ENCODE results near the gene KRTAP10-12. TPM values are rescaled to one million over a fixed set of nuclear protein-coding genes. Genes with fewer than 3 reads are reported as not detected.
"Not testable (repeated sequence)": the region's sequence is repeated elsewhere in the genome, so short reads cannot be mapped to it uniquely, and the experiment has no call there.

The KRTAP10-12 gene
- total RNA-seq, 2 donors from 2014 or later: not detected

DNA sequence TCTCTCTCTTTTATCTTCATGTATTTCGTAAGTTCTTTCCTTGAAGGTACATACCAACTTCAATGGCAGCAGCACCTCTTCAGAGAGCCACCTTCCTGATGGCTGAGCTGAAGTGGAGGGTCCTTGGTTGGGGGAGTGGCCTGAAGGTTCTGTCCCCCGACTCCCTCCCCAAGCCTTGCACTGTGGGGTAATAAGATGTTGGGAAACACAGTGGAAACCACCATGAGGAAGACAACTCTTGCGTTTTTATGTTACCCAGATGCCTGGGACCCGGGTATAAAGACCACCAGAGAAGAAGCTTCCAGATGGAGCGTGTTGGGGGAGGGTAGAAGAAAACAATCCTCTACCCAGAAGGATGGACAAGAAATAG lies 38.4 kb upstream of the KRTAP10-12 start:
- Mint-ChIP-seq H3K4me3 (peak overlapping the region; percentile 80), H3K36me3 (peaks cover 17% of the 10 kb centered on the region), H3K9me3 (peaks cover 12% of the 10 kb centered on the region), H3K27ac (peak overlapping the region; percentile 69 to 75), H3K27me3 (peaks cover 0 to 6% of the 10 kb centered on the region in 2 donors), H3K4me1 (ENCODE audit: low read depth in 2 of 2) (peaks cover 34 to 47% of the 10 kb centered on the region in 2 donors)
- DNase-seq (ENCODE audit: low spot score) (no peak), ATAC-seq (no peak)

DNA sequence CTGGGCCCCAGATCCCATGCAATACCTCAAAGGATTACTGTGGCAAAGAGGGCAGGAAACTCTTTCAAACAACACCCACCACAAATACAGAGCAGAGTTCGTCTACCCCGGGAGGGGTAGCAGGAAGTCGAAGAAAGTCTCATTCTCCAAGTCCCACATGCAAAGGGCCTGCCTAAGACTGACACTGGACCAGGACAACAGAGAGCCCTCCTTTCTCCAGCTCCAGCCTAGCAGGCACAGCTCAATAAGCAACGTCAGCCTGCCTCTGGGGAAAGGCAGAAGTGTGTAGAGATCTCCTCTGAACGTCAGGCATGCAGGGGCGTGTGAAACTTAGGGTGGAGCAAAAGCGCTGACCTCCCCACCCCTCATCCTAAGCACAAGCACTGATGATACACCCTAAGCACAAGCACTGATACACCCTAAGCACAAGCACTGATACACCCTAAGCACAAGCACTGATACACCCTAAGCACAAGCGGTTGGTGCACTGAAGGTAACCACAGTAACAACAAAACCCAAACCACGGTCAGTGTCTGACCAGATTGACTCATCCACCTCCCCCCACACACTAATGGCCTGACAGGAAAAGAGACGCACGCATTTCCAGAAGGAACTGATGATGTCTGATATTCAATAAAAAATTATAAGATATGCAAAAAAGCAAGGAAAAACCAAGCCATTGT lies 37.9 kb upstream of the KRTAP10-12 start:
- Mint-ChIP-seq H3K4me1 (ENCODE audit: low read depth in 2 of 2) (peaks cover 34 to 47% of the 10 kb centered on the region in 2 donors), H3K36me3 (peaks cover 17% of the 10 kb centered on the region), H3K9me3 (peaks cover 12% of the 10 kb centered on the region), H3K4me3 (peak overlapping the region; percentile 80), H3K27me3 (peaks cover 0 to 6% of the 10 kb centered on the region in 2 donors), H3K27ac (peak overlapping the region; percentile 69 to 75)
- DNase-seq (ENCODE audit: low spot score) (no peak), ATAC-seq (peak; percentile 65 to 66)

DNA sequence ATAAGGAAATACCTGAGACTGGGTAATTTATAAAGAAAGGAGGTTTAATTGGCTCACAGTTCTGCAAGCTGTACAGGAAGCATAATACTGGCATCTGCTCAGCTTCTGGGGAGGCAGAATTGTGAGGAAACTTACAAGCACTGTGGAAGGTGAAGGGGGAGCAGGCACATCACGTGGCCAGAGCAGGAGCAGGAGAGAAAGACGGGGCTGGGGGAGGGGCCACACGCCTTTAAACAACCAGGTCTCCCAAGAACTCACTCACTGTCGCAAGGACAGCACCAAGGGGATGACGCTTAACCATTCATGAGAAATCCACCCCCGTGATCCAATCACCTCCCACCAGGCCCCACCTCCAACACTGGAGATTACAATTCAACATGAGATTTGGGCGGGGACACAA lies 35.4 kb upstream of the KRTAP10-12 start:
- H3K9me3 Mint-ChIP-seq; DNase-seq (ENCODE audit: low spot score); H3K36me3 Mint-ChIP-seq; ATAC-seq; H3K4me3 Mint-ChIP-seq; H3K27ac Mint-ChIP-seq: not testable (repeated sequence)
- Mint-ChIP-seq H3K4me1 (ENCODE audit: low read depth in 2 of 2) (peaks cover 34 to 36% of the 10 kb centered on the region in 2 donors), H3K27me3 (peaks cover 0 to 14% of the 10 kb centered on the region in 2 donors)

DNA sequence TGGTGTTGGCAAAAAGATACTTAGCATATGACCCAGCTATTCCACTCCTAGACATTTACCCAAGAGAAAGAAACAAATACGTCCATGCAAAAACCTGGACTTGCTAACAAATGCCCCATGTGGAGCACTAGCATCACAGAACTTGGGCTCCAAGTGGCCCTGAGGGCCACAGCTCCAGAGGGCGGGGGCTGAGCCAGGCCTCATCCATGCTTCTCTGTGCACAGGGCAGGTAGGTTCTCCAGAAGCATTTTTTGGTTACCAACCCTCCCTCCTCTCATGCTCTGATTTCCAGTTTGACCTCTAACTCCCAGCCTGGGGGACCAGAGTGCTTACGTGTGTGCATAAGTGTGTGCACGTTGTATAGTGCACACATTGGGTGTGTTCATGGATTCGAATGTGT lies 32.3 kb upstream of the KRTAP10-12 start:
- DNase-seq (ENCODE audit: low spot score) (no peak), ATAC-seq (no peak)
- no peak overlapping the region for H3K4me3 Mint-ChIP-seq
- no peaks in the 10 kb centered on the region for H3K9me3 Mint-ChIP-seq
- H3K4me1 Mint-ChIP-seq (ENCODE audit: low read depth in 2 of 2): peaks cover 3 to 5% of the 10 kb centered on the region in 2 donors
- H3K36me3 Mint-ChIP-seq: peaks cover 4% of the 10 kb centered on the region
- peaks cover 17 to 22% of the 10 kb centered on the region in 2 donors for H3K27me3 Mint-ChIP-seq
- no peak overlapping the region for H3K27ac Mint-ChIP-seq

DNA sequence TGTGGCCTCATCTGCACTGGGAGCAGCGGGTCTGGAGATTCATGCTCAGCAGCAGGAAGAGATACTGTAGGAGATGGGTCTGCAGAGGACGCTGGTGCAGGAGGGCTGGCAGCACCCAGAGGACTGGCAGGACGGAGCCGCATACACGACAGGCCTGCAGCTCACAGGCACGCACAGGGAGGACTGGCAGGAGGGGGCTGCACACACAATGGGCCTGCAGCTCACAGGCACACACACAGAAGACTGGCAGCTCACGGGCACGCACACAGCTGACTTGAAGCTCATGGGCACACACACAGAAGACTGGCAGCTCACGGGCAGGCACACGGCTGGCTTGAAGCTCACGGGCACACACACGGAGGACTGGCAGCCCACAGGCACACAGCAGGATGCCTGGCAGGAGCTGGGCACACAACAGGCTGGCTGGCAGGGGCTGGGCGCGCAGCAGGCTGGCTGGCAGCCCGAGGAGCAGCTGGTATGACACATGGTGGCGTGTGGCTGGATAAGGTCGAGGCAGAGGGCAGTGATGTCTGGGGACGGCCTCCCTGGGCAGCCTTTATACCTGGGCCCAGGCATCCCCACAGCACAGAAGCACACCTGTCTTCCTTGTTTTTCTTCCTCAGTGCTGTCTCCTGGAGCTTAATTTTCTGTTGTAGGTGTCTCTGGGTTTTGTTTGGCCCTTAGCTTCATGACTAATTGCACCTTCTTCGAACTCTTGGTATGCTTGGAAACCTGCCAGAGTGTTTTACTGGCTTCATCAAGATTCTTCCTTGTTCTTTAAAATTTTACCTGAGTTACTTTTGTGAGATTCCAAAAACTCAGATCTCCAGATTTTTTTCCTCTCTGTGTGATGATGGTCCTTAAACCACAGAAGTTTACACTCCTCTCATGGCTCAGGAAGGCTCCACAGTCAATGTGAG lies 30.3 kb upstream of the KRTAP10-12 start, which contains the start of gene KRTAP12-2:
KRTAP12-2 (minus strand) TSS at position 527 of the 920 bp plus-strand sequence; CDS start at position 486, 41 bp downstream.
- H3K4me1 Mint-ChIP-seq (ENCODE audit: low read depth in 2 of 2): no peaks in the 10 kb centered on the region
- no peak within 1 kb of the TSS for H3K4me3 Mint-ChIP-seq
- ATAC-seq (peak; percentile 6 to 33), DNase-seq (ENCODE audit: low spot score) (no peak)
- peaks cover 17 to 20% of the 10 kb centered on the region in 2 donors for H3K27me3 Mint-ChIP-seq
- no peak within 1 kb of the TSS for H3K27ac Mint-ChIP-seq
- peaks cover 5% of the 10 kb centered on the region for H3K36me3 Mint-ChIP-seq
- H3K9me3 Mint-ChIP-seq: no peaks in the 10 kb centered on the region

DNA sequence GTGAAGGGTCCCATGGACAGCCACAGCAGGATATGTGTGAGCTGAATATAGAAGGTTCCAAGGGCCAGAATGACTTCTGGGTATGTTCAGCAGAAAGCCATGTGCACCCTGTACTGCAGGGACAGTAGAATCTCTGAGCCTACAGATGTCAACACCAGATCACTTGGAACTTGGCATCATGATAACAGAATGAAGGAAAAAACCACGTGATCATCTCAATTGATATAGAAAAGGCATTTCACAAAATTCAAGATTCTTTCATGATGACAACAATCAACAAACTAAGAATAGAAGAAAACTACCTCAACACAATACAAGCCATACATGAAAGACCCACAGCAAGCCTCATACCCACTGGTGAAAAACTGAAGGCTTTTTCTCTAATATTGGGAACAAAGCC lies 29.4 kb upstream of the KRTAP10-12 start:
- H3K27ac Mint-ChIP-seq: no peak overlapping the region
- no peak overlapping the region for H3K4me3 Mint-ChIP-seq
- no peaks in the 10 kb centered on the region for H3K4me1 Mint-ChIP-seq (ENCODE audit: low read depth in 2 of 2)
- peaks cover 9% of the 10 kb centered on the region for H3K36me3 Mint-ChIP-seq
- DNase-seq (ENCODE audit: low spot score) (no peak), ATAC-seq (no peak)
- H3K27me3 Mint-ChIP-seq: peaks cover 16 to 17% of the 10 kb centered on the region in 2 donors
- no peaks in the 10 kb centered on the region for H3K9me3 Mint-ChIP-seq

DNA sequence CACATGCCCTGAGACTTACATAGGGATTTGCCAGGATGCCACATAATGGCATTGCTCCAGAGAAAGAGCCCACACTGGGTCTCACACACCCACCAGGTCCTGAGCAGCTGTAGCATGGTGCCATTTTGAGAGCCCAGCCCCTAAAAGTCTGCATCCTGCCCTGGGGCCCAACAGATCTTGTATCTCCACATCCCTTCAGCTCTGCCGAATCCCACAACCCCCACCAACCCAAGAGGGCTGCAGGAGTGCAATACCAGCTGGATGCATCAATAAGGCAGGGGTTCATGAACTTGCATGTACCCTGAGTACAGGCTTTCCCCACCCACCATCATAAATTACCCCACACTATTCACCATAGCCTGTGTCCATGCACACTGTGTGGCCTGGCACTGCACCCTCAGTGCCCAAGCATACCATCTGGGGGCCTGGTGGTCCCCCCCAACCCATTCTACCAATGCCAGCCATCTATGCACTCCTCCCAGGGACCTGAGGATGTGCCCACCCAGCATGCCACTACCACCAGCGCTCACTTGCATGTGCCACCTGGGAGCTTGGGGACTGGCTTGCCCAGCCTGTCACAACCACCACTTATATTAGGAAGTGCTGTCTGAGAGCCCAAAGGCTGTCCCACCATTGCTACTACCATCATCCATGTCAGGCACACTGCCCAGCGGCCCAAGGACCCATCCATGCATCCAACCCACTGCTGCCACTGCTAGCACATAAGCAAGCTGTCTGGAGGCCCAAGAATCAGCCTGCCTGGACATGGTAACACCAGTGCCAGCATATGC lies 26.1 kb upstream of the KRTAP10-12 start:
- H3K9me3 Mint-ChIP-seq: peaks cover 4% of the 10 kb centered on the region
- ATAC-seq (no peak), DNase-seq (ENCODE audit: low spot score) (no peak)
- H3K4me3 Mint-ChIP-seq: no peak overlapping the region
- H3K4me1 Mint-ChIP-seq (ENCODE audit: low read depth in 2 of 2): no peaks in the 10 kb centered on the region
- H3K27me3 Mint-ChIP-seq: peaks cover 14 to 17% of the 10 kb centered on the region in 2 donors
- H3K36me3 Mint-ChIP-seq: peaks cover 16% of the 10 kb centered on the region
- H3K27ac Mint-ChIP-seq: no peak overlapping the region

DNA sequence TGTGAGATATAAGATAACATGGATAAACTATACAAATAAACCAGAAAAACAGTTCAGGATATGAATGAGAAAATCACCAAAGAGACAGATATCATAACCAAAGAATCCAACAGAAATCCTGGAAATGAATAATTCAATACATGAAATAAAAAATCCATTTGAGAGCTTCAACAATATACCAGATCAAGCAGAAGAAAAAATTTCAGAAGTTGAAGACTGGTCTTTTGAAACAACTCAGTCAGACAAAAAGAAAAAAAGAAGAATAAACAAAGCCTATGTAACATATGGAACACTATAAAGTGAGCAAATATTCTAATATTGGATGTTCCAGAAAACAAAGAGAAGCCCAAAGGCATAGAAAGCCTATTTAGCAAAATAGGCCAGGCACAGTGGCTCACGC lies 25.1 kb upstream of the KRTAP10-12 start:
- peaks cover 12 to 17% of the 10 kb centered on the region in 2 donors for H3K27me3 Mint-ChIP-seq
- H3K36me3 Mint-ChIP-seq: peaks cover 16% of the 10 kb centered on the region
- DNase-seq (ENCODE audit: low spot score) (no peak), ATAC-seq (no peak)
- H3K4me1 Mint-ChIP-seq (ENCODE audit: low read depth in 2 of 2): no peaks in the 10 kb centered on the region
- H3K27ac Mint-ChIP-seq: no peak overlapping the region
- H3K9me3 Mint-ChIP-seq: peaks cover 4% of the 10 kb centered on the region
- H3K4me3 Mint-ChIP-seq: no peak overlapping the region

DNA sequence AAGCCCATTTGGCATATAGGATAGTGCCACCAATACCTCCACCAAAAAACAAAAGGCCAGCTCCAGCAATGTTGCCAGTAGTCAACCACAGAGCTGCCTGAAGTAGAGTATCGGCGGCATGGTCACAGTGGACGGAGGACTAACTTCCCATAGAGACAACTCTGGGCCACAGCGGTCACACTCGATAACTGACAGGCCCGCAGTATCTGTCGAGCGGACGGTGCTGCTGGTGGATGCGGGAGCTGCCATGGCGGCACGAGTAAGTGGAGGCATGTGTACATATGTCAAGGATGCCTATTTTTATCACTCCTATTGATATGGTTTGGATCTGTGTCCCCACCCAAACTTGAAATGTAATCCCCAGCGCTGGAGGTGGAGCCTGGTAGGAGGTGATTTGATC lies 19.1 kb upstream of the KRTAP10-12 start:
- Mint-ChIP-seq H3K4me3 (no peak overlapping the region), H3K4me1 (ENCODE audit: low read depth in 2 of 2) (no peaks in the 10 kb centered on the region), H3K27ac (no peak overlapping the region), H3K27me3 (peaks cover 11 to 25% of the 10 kb centered on the region in 2 donors), H3K9me3 (peaks cover 2% of the 10 kb centered on the region), H3K36me3 (peaks cover 3% of the 10 kb centered on the region)
- DNase-seq (ENCODE audit: low spot score) (no peak), ATAC-seq (no peak)

DNA sequence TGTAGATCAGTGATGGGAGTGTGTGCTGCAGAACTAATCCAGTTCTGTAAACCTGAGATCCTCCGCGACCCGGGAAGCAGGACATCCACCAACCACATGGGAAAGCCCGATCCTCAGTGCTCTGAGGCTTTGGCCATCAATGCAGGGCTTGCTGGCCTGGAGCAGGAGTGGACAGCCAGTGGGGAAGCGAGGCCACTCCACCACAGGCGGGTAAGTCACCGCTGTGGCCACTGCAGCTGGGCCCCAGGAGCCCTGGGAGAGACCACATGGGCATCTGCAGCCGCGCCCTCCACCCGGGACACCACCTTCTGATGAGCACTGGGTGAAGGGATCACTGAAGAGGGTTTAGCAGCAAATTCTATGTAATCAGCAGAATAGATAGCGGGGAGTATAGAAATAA lies 15.8 kb upstream of the KRTAP10-12 start:
- H3K27ac Mint-ChIP-seq: no peak overlapping the region
- peaks cover 23 to 27% of the 10 kb centered on the region in 2 donors for H3K27me3 Mint-ChIP-seq
- ATAC-seq (no peak), DNase-seq (ENCODE audit: low spot score) (no peak)
- H3K4me1 Mint-ChIP-seq (ENCODE audit: low read depth in 2 of 2): peaks cover 5 to 6% of the 10 kb centered on the region in 2 donors
- H3K4me3 Mint-ChIP-seq: no peak overlapping the region
- no peaks in the 10 kb centered on the region for H3K9me3 Mint-ChIP-seq
- no peaks in the 10 kb centered on the region for H3K36me3 Mint-ChIP-seq

DNA sequence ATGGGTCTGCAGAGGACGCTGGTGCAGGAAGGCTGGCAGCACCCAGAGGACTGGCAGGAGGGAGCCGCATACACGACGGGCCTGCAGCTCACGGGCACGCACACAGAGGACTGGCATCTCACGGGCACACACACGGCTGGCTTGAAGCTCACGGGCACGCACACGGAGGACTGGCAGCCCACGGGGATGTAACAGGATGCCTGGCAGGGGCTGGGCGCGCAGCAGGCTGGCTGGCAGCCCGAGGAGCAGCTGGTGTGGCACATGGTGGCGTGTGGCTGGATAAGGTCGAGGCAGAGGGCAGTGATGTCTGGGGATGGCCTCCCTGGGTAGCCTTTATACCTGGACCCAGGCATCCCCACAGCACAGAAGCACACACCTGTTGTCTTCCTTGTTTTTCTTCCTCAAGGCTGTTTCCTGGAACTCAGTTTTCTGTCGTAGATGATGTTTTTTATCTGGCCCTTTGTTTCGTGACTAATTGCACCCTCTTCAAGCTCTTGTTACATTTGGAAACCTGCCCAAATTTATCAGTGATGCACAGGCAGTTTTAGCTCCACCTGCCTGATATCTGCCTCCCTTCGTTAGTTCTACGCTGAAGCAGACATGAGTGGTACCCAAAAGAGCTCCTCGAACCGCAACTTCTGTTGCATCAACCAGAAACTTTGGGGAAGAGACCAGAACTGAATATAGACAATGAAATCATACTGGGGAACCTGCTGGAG lies 15.0 kb upstream of the KRTAP10-12 start, which contains the start of gene KRTAP12-1:
KRTAP12-1 (minus strand) TSS at position 303 of the 719 bp plus-strand sequence; CDS start at position 263, 40 bp downstream.
- Mint-ChIP-seq H3K27me3 (peaks cover 23 to 28% of the 10 kb centered on the region in 2 donors), H3K36me3 (no peaks in the 10 kb centered on the region), H3K27ac (no peak within 1 kb of the TSS), H3K9me3 (no peaks in the 10 kb centered on the region), H3K4me3 (no peak within 1 kb of the TSS), H3K4me1 (ENCODE audit: low read depth in 2 of 2) (peaks cover 10 to 12% of the 10 kb centered on the region in 2 donors)
- no peak for ATAC-seq
- no peak for DNase-seq (ENCODE audit: low spot score)

DNA sequence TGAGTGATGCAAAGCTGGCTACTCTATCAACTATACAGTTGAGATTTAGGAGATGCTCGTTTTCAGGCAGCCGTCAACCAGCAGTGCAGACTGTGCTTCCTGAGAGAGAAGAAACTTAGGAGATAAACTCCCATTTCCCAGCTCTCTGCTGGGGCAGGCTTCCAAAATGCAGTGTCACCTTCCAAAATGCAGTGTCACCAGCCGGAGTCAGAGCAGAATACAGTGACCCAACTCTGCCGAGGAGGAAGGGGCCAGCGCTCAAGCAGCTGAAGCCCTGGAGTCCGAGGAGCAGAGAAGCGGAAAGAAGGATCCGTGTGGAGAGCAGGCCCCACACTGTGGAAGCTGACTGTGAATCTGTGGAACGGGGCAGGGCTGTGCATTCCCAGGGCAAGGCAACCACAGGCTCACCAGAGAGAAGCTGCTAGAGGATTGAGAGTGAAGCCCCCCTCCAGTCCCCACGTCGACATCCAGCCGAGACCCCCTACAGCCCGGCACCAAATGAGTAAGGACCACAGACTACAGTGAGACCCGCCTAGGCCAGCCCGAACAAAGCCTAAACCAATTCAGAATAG lies 14.3 kb upstream of the KRTAP10-12 start:
- no peak for DNase-seq (ENCODE audit: low spot score)
- Mint-ChIP-seq H3K4me3 (no peak overlapping the region), H3K36me3 (no peaks in the 10 kb centered on the region), H3K27ac (no peak overlapping the region), H3K9me3 (no peaks in the 10 kb centered on the region), H3K4me1 (ENCODE audit: low read depth in 2 of 2) (peaks cover 10 to 12% of the 10 kb centered on the region in 2 donors), H3K27me3 (peaks cover 23 to 33% of the 10 kb centered on the region in 2 donors)
- no peak for ATAC-seq
